ENCODE data around the gene ZBTB17. TPM values are rescaled to one million over a fixed set of nuclear protein-coding genes. Genes with fewer than 3 reads are reported as not detected.

Gene ZBTB17
- total RNA-seq, 4 donors from 2014 or later, result 52.1 to 138 (median 56.6) TPM

GRCh38 chr1:16015960-16016901 lies 40.3 kb upstream of the ZBTB17 start:
- peak overlapping the region in 2 of 4 donors; percentile 30 to 81 for H3K27ac ChIP-seq
- no peaks in the 10 kb centered on the region for H3K36me3 ChIP-seq
- peak overlapping the region in 1 of 4 donors; percentile 46 for H3K4me3 ChIP-seq
- H3K4me1 ChIP-seq, result peaks cover 0 to 25% (median 11%) of the 10 kb centered on the region in 4 donors
- no peak for DNase-seq
- no peaks in the 10 kb centered on the region for H3K9me3 ChIP-seq
- no peaks in the 10 kb centered on the region for H3K27me3 ChIP-seq
- TF ChIP-seq POLR2A (IDR thresholded peaks at IDR 0.05), result no peak
- TF ChIP-seq, protein P1, sequence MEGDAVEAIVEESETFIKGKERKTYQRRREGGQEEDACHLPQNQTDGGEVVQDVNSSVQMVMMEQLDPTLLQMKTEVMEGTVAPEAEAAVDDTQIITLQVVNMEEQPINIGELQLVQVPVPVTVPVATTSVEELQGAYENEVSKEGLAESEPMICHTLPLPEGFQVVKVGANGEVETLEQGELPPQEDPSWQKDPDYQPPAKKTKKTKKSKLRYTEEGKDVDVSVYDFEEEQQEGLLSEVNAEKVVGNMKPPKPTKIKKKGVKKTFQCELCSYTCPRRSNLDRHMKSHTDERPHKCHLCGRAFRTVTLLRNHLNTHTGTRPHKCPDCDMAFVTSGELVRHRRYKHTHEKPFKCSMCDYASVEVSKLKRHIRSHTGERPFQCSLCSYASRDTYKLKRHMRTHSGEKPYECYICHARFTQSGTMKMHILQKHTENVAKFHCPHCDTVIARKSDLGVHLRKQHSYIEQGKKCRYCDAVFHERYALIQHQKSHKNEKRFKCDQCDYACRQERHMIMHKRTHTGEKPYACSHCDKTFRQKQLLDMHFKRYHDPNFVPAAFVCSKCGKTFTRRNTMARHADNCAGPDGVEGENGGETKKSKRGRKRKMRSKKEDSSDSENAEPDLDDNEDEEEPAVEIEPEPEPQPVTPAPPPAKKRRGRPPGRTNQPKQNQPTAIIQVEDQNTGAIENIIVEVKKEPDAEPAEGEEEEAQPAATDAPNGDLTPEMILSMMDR (IDR thresholded peaks at IDR 0.05), result no peak

DNA sequence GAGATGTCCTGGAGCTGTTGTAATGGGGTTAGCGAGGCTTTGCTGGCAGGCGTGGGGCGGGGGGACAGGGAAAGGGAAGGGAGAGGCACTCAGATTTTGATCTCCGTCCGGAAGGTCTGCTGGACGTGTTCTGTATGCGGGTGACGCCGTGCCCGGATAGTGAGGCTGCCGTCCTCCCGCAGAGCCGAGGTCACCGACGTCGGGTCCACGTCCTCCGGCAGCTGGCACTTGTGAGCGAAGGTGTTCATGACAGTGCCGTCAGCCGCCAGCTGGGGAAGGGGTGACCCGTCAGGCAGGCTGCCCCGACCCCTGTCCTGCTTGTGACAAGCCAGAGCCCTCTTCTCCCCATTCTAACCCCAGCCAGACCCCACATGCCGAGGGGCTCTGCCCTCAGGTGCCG lies 39.6 kb upstream of the ZBTB17 start:
- Histone ChIP-seq H3K27ac (peak overlapping the region in 2 of 4 donors; percentile 30 to 81), H3K9me3 (no peaks in the 10 kb centered on the region), H3K4me3 (peak overlapping the region in 1 of 4 donors; percentile 46), H3K4me1 (peaks cover 0 to 25% (median 11%) of the 10 kb centered on the region in 4 donors), H3K27me3 (no peaks in the 10 kb centered on the region), H3K36me3 (no peaks in the 10 kb centered on the region)
- TF ChIP-seq, protein P1 (IDR thresholded peaks at IDR 0.05), result no peak
- no peak for TF ChIP-seq POLR2A (IDR thresholded peaks at IDR 0.05)
- DNase-seq, result no peak

DNA sequence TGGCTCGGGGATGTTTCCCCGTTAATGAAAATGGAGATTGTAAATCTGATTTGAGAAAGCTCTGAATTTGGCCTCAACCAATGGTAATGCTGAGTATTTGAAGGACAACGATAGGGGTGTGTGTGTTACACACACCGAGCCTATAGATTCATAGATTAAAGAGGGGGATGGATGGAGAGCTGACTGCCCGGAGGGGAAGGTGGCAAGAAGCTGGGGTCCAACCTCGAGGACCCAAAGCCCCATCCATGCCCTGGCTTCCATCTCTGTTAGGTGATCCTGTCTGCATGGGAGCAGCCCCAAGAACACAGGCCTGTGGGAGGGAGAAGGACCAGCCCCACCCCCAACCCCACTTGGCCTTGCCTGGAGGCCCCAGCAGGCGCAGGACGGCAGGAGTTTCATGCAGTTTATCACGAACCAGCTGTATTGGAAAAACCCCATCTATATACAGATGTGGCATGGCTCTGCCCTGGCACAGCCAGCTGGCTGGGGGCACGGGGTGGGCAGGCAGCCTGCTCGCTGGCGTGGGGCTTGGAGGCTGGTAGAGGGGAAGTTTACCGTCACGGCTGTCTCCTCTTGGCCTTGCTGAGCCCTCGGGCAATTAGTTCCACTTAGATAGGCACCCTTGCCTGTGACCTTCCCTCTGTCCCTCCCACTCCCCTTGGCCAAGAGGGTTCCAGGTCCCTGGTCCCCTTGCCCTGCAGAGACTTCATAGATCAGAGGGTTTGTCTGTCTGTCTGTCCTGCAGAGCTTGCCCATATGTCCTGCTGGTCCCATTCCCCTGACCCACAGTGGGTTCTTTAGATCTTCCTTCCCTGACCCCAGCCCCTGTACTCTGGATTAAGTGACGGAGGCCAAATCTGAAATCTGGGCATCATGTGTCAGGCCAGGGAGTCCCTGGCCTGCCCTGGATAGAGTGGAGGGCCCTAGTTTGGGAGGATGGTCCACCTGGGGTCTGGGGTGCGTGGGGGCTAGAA lies 38.9 kb upstream of the ZBTB17 start:
- TF ChIP-seq POLR2A (IDR thresholded peaks at IDR 0.05), result no peak
- TF ChIP-seq, protein P1 (IDR thresholded peaks at IDR 0.05), result no peak
- H3K27ac ChIP-seq, result peak overlapping the region in 3 of 4 donors; percentile 38 to 81 (median 65)
- H3K36me3 ChIP-seq, result no peaks in the 10 kb centered on the region
- peaks cover 0 to 25% (median 11%) of the 10 kb centered on the region in 4 donors for H3K4me1 ChIP-seq
- no peak for DNase-seq
- H3K9me3 ChIP-seq, result no peaks in the 10 kb centered on the region
- H3K4me3 ChIP-seq, result no peak overlapping the region
- no peaks in the 10 kb centered on the region for H3K27me3 ChIP-seq

DNA sequence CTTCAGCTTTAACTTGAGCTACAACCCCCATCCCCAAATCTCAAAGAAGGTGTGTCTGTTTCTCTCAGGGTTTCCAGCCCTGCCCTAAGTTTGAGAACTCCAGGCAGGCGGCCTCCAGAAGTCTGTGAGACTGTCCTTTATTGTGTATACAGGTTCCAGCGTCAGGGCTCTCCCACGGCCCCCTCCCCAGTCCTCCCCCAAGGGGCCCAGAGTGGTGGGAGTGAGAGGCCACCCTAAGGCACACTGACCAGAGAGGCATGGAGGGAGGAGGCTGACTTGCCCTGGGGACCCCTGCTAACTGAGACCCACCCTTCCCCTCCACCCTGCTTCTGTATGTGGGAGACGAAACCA lies 38.0 kb upstream of the ZBTB17 start:
- Histone ChIP-seq H3K36me3 (no peaks in the 10 kb centered on the region), H3K27ac (peak overlapping the region in 3 of 4 donors; percentile 27 to 81 (median 65)), H3K4me1 (peaks cover 0 to 25% (median 11%) of the 10 kb centered on the region in 4 donors), H3K9me3 (no peaks in the 10 kb centered on the region), H3K4me3 (no peak overlapping the region), H3K27me3 (no peaks in the 10 kb centered on the region)
- no peak for DNase-seq
- TF ChIP-seq, protein P1 (IDR thresholded peaks at IDR 0.05), result no peak
- TF ChIP-seq POLR2A (IDR thresholded peaks at IDR 0.05), result no peak

GRCh38 chr1:16013220-16013907 lies 37.5 kb upstream of the ZBTB17 start:
- Histone ChIP-seq H3K4me3 (peak overlapping the region; percentile 34 to 61 (median 54)), H3K4me1 (peaks cover 0 to 25% (median 11%) of the 10 kb centered on the region in 4 donors), H3K36me3 (no peaks in the 10 kb centered on the region), H3K27ac (peak overlapping the region; percentile 32 to 81 (median 56)), H3K27me3 (no peaks in the 10 kb centered on the region), H3K9me3 (no peaks in the 10 kb centered on the region)
- peak; percentile 28 to 63 (median 60) for DNase-seq
- TF ChIP-seq, protein P1 (IDR thresholded peaks at IDR 0.05), result no peak
- no peak for TF ChIP-seq POLR2A (IDR thresholded peaks at IDR 0.05)

All from Peyer's patch (tissue), 4 donors.